Hematopoietic multipotent progenitor cell (in vitro differentiated cells): ENCODE data around the gene TSPOAP1. TPM values are rescaled to one million over a fixed set of nuclear protein-coding genes. Genes with fewer than 3 reads are reported as not detected.
A peak's percentile ranks its signal among the peaks of the same experiment; 100 is the strongest.

Experiments
- DNase-seq, 3 donors: peaks; one replicate each; pipeline ENCODE4 v3.0.0-alpha.2; 2011 to 2015; ENCODE audit warnings: low read depth in 2 of 3, low spot score in 2 of 3
- total RNA-seq: library from RNA; depleted of rRNA; stranded (reverse); fragments of >200 nt; gene quantifications from one replicate; pipeline ENCODE4 v1.2.3, GENCODE V29; 2012

TSPOAP1 gene, protein sequence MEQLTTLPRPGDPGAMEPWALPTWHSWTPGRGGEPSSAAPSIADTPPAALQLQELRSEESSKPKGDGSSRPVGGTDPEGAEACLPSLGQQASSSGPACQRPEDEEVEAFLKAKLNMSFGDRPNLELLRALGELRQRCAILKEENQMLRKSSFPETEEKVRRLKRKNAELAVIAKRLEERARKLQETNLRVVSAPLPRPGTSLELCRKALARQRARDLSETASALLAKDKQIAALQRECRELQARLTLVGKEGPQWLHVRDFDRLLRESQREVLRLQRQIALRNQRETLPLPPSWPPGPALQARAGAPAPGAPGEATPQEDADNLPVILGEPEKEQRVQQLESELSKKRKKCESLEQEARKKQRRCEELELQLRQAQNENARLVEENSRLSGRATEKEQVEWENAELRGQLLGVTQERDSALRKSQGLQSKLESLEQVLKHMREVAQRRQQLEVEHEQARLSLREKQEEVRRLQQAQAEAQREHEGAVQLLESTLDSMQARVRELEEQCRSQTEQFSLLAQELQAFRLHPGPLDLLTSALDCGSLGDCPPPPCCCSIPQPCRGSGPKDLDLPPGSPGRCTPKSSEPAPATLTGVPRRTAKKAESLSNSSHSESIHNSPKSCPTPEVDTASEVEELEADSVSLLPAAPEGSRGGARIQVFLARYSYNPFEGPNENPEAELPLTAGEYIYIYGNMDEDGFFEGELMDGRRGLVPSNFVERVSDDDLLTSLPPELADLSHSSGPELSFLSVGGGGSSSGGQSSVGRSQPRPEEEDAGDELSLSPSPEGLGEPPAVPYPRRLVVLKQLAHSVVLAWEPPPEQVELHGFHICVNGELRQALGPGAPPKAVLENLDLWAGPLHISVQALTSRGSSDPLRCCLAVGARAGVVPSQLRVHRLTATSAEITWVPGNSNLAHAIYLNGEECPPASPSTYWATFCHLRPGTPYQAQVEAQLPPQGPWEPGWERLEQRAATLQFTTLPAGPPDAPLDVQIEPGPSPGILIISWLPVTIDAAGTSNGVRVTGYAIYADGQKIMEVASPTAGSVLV (N-terminal part only)
- 16.7 TPM for total RNA-seq

DNA sequence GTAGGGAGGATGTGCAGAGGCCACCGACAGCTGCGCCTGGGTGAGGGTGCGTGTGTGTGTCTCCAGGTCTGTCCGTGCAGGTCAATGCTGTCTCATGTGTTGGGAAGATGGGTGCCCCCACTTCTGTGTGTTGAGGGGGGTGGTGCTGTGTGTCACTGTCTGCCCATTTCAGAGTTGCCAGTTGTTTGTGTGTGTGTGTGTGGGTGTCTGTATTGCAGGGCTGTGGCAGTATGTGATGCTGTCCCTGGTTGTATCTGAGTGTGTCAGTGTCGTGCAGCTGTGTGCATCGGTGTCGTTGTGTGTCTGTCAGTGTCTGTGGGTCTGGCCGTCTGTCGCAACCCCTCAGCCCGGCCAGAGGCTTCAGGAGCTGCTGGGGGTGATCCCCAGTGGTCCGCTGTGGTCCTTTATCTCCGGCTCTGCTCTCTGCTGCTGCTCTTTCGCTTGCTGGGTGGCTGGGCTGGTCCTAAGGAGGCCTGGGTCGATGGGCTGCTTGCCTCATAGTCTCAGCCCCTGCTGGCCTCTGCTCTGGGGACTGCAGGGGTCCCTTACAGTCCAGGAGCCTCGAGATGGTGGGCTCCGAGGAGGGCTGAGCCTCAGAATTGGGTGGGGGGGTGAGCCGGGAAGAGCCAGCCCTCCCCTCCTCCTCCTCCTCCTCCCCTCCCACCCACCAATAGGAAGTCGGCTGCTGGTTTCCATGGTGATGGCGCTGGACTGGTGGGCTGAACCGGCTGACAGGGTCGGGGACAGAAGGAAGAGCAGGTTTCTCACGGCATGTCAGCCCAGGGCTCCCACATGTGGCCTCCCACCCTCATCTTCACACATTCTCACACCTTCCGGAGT is at the start of gene TSPOAP1:
TSPOAP1 (minus strand) TSS at position 601 of the 840 bp plus-strand sequence. CDS start 875 bp downstream, outside the sequence.
- peak in 2 of 3 donors; percentile 84 to 88 for DNase-seq

DNA sequence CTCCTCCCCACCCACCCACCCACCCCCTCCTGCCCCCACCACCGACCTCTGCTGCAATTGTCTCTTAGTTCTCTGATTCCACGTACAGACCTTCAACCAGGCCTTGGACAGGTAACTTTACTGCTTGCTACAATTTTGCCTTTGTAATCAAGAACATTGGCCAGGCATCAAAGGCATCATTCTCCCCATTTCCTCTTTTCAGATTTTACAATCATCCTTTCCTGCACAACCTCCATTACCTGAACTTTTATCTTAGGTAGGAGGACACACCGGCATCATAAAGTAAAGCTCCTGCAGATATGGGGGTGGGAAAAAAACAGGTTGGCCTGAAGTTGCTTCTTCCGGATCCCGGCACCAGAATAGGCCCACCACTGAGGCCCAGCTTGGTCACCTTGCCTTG is 49.1 kb upstream of the TSPOAP1 start:
- DNase-seq = no peak

DNA sequence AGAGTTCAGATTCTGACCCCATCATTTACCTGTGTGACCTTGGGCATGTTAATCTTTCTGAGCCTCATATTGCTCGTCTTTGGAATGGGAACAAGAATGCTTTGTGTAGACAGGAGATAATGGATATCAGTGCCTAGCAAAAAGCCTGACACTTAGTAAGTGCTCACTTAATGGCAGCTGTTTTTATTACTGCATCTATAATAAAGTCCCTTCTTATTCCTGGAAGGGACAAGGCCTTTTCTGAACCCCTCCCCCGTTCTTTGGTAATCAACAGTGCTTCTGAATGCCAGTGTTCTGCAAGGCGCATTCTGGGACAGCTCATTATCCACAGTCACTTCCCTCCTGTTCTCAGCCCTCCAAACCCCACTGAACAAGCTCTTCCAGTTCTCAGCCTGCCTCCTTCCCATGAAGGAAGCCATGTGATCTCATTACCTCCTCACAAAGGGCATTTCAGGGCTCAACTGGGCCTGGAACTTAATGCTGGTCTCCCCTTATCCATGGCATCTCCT is 48.6 kb upstream of the TSPOAP1 start:
- DNase-seq = no peak

DNA sequence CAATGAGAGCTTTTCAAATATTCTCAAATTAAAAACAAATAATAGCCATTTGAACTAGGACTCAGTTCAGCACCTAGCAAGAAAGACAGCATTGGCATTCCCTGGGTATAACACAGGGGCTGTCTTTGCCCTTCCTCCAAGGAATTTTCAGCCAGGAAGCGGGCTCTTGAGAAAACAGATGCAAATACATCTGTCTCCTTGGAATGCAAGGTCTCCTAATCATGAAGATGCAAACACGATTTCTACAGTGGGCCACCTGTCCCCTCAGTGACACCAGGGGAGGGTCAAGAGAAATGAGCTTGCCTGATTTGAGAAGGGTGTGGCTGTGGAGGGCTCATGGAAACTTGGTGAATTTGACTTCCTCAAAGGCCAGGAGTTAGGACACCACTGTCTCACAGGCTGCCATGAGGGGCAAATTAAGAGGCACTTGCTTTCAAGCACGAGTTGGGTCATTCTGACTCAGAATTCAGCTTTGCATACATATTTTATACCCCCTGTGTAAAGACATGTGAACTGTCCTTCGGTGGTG is 47.9 kb upstream of the TSPOAP1 start:
- no peak for DNase-seq

DNA sequence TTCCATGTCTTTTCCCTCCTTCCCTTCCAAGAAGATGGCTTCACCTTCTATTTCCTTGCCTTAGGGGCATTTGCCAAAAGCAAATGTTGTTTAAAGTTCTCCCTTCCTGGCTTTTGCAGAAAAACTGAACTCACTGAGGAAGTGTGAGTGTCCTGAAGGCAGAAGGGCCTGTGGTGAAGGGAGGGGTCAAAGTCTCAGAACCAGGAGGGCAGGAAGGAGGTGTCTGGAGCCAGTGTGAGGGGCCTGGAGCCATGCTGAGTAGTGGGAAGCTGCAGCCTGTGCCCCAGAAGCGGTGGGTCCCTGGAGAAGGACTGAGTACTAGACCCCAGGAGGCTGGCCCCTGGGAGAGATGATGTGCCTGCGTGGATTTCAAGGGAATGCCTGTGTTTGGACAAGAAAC is 47.2 kb upstream of the TSPOAP1 start:
- no peak for DNase-seq

DNA sequence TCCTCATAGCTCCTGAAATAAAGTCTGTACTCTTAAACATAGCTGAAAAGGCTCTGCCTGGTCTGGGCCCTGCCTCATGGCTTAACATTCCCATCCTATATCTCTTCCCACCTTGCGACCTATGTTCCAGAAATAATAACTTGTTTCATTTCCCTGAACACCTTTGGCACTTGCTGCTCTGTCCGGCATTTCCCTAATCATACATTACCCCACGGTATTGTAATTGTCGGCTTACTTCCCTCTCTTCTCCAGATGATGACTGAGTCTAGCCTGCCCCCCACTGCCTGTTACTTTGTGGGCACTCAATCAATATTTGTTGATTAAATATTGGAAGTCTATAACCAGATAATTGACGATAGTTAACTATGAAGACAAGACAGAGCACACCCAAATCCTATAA is 46.7 kb upstream of the TSPOAP1 start:
- peak in 1 of 3 donors; percentile 38 for DNase-seq

DNA sequence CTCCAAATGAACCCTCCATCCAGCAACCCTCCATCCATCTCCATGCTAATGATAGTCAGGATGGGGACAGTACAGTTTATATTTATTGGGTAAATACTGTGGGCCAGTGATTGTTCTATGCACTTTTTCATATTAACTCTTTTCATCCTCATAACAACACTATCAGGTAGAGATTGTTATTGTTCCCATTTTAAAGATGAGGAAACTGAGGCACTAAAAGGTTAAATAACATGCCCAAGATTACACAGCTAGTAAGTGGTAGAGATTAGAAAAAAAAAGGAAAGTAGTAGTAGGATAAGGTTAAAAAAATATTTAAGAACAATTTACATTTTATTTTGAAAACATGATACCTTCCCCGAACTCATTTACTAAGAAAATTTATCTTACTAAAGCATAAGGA is 45.3 kb upstream of the TSPOAP1 start:
- no peak for DNase-seq

DNA sequence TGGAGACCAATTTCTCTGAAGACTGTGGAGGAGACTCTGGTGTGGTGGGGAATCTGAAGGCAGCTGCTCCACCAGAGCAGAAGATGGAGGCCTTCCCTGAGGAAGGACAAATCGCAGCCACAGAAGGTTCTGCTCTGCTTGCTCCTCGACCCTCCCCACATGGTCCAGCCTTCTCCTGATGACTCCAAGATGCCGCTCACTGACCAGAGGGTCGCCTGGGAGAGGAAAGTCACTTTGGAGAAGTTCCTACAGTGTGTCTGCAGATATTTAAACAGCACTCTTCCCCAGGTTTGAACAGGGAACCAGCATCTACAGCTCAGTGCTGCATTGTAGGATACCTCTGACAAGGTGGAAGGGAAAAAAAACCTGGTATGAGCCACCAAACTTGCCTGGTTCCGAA is 44.4 kb upstream of the TSPOAP1 start:
- DNase-seq = no peak

DNA sequence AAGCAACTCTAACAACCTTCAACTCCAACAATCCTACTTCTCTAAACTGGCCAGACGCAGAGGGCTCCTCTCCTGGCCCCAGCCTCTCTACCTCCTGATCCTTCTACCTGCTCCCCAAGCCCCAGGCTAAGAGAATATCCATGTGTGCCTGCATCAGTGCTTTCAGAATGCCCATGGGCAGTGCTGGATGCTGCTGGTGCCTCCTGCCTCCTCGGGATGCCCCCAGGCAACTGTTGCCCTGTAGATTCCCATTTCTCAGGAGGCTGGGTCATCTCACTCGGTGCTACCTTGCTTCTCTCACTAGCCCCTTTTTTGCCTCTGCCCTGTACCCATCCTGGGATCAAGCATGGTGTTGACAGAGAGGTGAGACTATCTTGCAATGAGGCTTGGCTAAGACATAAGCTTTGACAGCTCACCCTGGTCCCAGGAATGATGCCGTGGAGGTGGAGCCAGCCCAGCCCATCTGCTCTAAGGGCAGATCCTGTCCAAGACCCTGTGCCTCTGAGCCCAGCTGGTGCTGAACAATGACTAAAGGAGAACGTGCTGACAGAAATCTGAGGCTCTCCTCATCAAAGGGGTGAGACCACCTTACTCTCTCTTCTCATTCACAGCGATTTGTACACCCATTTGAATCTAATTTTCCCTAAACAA is 42.8 kb upstream of the TSPOAP1 start:
- no peak for DNase-seq

DNA sequence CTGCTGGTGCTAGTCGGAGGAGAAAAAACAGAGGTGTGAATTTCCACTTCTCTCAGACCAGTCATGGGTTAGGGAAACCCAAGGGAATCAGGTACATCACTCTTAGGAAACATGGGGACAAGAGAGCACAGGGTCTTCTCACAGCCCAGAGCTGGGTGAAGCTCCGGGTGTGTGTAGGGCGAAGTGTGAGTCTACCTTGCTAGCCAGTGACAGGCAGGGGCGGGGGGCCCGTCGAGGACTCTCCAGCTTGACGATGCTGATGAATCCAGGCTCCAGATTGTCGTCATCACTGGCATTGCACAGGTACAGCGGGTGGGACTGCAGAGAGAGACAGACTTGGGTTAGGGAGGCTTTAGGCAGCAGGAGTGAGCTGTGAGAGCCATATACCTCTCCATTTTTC is 42.1 kb upstream of the TSPOAP1 start:
- DNase-seq = no peak

DNA sequence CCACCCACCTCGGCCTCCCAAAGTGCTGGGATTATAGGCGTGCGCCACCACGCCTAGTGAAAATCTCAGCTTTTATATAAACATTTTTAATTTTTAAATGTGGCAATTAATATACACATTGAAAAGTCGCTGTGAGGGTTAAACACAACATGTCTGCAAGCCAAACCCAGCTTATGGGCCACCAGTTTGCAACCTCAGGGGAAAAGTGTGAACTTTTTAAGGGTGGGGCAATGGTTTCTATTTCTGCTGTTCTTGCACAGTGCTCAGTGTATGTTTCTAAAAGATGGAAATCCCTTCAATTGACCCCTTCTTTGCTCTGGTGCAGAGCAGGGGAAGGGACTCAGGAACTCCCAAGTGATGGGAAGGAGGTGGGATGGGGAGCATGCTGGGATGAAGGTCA is 41.7 kb upstream of the TSPOAP1 start:
- no peak for DNase-seq

DNA sequence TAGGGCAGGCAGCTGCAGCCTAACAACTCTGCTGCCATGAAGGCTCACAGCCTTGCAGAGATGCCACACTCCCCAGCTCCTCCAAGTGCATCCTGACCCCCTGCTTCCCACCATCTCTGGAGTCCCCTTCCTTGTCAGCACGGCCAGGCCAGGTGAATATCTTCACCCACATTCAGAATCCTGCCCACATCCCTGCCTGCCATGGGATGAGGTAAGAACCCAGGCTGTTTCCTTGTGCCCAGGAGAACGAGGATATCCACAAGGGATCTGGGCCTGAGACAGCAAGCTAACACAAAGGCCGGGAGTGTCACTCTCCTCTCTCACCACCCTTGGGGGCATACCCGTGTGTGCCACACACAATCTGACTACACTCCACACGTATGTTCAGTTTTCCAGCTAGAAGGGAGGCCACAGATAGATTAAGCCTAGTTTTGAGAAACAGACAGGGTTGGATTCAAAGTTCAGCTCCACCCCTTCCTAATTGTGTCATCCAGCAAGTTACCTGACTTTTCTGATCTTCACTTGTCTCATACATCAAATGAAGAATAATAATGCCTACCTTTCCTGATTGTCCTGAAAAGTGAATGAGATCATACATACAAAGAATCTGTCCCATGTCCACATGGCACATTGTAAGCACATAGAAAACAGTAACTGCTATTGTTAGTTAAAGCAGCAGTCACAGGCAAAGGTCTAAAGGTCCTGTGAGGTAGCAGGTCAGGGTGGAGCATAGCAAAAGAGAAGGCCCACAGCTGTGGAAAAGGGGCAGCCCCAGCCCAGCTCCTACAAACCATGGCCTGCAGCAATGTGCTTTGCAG is 40.8 kb upstream of the TSPOAP1 start:
- no peak for DNase-seq

DNA sequence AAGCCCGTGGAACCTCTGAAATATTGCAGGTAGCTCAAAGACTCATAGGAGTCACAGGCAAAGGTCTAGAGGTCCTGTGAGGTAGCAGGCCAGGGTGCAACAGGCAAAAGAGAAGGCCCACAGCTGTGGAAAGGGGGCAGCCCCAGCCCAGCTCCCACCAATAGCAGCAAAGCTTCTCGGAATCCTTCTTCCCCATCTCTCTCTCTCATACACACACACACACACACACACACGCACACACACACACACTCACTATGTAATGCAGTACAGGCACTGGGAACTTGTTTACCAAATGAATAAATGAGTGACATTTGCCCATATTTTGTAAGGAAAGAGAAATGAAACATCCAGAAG is 40.2 kb upstream of the TSPOAP1 start:
- DNase-seq = no peak

DNA sequence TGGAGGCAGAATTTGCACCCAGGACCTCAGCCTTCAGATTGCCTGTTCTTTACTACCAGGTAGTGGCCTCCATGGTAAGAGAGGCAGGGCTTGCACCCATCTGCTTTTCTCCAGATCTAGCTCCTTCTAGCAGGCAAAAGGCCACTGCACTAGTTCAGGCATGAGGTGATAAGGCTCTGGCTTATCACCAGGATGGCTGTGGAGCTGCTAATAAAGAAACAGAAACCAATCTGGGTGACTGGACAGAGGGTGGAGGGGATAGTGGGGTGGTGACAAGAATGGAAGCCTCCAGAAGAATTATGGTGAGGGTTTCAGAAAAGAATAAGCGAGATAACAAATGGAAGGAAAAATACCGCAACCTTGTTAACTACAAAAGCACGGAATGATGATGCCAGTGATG is 38.9 kb upstream of the TSPOAP1 start:
- DNase-seq = no peak

DNA sequence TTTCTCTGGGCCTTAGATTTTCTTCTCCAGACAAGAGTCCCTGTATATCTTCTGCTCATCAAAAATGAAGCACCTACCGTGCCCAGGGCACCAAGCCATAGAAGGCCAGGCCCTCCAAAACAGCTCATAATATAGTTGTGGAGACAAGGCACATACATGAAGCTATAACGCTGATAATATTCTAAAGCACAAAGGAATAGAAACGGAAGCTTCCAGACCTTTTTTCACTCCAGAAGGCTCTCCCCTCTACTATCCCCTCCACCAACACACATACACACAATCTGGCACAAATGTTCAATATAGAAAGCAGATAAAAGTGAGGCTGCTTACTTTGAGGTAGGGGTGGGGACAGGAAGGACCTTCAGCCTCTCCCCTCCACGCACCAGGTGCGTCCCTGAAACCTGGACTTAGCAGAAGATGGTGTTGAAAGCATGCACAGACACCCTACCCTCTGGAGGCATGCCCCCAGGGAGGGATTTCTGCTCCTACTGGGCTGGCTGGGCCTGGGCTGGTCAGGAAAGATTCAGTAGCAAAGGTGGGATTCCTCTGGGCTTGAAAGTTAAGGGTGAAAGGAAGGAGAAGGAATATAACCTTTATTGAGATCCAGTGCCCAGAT is 37.5 kb upstream of the TSPOAP1 start:
- DNase-seq = no peak

DNA sequence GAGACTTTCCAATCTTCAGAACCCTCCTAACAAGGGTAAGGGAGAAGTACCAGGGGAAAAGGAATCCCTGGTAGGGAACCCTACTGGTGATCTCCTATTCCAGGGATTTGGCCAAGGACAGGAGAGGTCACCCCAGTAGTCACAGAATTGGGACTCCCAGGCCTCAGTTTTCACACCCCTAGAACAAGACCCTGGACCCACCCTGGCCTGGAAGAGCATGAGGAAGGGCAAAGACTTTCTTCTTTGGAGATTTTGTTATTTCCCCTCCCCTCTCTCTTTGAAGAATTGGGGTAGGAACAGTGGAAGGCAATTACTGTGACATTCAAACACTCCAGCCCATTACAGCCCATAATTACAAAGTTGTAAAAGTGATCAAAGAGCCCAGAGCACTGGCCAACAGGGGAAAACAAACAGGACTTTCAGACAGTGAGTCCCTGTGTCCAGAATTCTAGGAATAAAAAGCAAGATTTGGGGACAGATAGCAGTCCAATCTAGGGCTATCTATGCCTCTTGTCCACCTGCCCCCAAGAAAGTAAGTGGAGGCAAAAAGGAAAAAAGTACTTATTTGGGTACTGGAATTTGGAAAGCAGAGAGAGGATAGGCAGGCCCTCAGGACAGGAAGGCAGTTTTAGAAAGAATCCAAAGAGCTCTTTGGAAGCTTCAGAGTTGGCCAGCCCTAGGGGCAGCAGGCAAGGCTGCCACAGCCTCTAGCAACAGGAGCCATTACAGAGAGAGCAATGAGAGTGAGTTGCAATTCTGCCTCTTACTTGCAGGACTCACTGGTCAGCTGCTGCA is 36.8 kb upstream of the TSPOAP1 start:
- no peak for DNase-seq

DNA sequence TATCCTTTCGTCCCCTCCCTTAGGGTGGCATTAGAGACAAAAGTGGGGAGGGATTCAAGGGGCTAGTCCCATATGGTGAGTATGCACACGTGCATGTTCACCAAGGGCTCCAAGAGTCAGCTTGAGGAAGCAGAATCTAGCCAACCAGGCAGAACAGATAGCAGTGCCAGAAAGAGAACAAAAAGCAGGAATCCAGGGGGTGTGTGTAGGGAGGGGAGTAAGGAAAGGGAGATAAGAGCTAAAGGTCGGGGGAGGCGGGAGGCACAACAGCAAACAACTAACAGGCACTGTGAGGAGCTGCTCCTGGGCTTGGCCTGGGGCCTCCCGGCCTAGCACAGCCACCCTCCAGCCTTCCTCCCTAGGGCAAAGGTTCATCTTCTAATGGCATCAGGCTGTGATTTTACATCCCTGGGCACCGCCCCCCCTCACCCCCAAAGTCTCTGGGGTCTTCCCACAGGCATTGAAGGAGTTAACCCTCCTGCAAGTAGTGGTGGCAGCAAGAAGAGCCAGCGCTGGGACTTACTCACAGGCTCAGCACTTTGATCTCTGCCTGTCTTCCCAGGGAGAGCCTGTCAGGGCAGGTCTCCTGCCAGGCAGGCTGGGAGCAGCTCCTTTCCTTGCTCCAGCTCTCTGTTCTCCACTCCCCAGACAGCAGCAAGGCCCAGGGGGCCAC is 35.8 kb upstream of the TSPOAP1 start:
- no peak for DNase-seq
